NCI-H446 (cell line): ENCODE results near the gene CSTB.

Experiments
- DNase-seq, 2 experiments: peaks; one replicate each; lab custom pipeline; 2025; lab: John Stamatoyannopoulos, UW

CSTB gene

DNA sequence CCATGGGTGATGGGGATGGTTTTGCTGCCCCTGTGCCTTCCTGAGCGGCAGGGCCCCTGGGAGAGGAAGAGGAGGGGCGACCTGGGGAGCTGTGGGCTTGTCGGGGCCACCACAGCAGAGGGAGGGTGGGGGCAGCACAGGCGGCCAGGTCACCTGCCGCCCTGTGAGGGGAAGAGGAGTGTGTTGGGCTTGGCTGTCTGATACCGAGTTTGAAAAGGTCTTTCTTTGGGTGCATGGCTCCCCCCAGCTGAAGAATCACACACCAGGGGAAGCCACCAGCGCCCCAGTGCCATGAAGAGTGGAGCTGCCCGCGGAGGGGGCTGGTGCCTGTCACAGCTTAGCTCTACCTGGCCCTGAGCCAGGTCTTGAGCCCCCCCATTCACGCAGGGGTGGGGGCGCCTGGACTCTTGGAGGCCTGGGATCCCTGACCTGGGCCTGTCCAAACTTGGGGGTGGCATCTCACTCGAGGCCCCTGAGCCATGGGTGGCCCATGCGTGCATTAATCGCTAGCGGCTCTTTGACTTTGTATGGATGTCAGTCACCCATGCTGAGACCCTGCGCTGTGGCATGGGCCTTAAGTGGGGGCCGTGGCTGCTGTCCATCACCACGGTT, 26.4 kb downstream of the CSTB start:
- DNase-seq = no peak

DNA sequence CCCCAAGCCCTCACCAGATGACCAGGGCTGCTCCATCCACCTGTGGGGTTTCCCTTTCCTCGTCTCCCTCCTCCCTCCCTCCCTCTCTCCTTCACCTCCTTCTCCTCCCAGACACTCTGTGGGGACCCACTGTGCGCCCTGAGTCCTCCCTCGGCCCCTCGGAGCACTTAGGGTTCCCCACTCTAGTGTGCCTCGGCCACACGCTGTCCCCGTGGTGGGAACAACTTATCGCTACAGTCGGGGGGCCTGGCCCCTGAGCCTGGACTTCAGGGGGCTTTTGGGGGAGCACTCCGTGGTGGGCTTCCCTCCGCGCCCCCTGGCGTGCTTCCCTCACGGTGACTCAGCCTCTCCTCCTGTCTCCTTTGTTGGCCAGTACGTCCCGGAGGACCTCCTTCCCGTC, 27.5 kb downstream of the CSTB start:
- DNase-seq = no peak

GRCh38 chr21:43745772-43746517, 30.2 kb downstream of the CSTB start:
- no peak for DNase-seq

- DNase-seq = no peak
Measured at GRCh38 chr21:43744725-43745124, 31.4 kb downstream of the CSTB start.

GRCh38 chr21:43743947-43744346, 32.2 kb downstream of the CSTB start:
- no peak for DNase-seq

DNA sequence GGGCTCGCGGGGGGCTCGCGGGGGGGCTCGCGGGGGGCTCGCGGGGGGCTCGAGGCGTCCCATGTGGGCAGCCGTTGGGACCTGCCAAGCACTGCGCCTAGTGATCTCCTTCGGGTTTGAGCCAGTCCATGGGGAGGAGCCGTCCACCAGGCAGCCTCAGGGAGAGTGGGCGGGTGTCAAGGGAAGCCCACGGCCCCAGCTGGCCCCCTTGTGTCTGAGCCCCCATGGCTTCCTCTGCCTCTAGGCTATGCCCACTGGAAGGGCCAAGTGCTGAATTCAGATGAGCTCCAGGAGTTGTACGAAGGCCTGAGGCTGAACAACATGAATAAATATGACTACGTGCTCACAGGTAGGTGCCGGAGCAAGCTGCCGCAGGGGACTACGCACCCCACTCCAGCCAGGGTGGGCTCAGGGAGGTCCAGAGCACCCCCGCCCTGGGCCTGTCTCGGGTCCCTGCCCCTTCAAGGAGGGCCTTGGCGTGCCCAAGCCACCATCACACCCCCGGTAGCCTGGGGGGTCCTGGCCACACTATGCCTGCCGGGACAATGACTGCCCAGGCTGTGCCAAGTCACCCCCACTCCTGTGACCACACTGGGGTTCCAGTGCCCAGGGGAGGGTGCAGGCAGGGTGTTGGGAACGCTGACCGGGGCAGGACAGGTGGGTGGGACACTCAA, 34.5 kb downstream of the CSTB start:
- DNase-seq = no peak

DNA sequence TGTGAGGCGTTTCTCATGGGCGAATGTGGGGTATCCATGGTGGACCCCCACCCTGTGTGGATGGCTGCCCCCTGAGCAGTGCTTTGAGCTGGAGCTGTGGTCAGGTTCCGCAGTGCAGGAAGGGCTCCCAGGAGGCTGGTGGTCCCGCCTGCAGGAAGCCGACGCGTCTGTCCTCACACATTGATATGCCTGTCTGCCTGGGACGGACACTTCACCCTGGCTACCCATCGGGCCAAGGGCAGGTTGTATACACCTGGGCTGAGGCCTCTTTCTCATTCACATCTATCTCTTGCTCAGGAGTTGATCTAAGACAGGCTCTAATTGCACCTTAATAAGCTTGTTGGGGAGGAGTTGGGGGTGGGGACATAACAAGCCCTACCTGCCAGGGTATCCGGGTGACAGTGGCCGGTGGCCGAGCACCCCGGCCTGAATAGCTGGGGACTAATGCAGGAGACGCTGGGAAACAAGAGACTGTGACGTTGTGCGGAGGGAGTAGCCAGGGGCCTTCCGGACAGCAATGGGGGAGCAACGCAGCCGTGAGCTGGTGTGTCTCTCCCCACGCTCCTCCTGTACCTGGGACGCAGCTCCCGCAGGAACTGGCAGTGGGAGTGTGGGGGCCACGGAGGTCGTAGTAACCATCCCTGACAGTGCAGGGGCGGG, 35.5 kb downstream of the CSTB start:
- DNase-seq = no peak

- DNase-seq = no peak
Measured at GRCh38 chr21:43739621-43740435, 36.3 kb downstream of the CSTB start.

- DNase-seq = no peak
Measured at GRCh38 chr21:43737158-43737950, 38.8 kb downstream of the CSTB start.

DNA sequence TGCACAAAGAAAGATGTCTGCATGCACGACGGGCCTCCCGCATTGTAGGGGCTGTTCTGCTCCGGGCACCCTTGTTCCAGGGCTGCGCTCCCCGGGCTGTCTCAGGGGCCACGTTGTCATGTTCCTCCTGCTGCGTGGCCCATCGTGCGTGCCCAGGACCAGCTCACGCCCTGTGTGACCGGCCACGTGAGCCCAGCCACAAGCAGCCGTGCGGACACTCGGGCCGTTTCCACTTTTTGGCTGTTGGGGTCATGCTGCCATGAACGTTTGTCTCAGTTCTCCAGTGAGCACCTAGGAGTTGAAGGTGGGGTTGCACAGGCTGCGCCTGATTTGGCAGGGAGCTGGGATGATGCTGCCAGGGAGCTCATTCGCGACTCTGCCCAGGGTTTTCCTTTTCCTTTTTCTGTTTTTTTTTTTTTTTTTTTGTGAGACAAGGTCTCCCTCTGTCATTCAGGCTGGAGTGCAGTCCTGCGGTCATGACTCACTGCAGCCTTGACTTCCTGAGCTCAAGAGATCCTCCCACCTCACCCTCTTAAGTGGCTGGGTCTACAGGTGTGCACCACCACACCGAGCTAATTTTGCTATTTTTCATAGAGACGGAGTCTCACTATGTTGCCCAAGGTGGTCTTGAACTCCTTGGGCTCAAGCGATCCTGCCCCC, 39.8 kb downstream of the CSTB start:
- no peak for DNase-seq

DNA sequence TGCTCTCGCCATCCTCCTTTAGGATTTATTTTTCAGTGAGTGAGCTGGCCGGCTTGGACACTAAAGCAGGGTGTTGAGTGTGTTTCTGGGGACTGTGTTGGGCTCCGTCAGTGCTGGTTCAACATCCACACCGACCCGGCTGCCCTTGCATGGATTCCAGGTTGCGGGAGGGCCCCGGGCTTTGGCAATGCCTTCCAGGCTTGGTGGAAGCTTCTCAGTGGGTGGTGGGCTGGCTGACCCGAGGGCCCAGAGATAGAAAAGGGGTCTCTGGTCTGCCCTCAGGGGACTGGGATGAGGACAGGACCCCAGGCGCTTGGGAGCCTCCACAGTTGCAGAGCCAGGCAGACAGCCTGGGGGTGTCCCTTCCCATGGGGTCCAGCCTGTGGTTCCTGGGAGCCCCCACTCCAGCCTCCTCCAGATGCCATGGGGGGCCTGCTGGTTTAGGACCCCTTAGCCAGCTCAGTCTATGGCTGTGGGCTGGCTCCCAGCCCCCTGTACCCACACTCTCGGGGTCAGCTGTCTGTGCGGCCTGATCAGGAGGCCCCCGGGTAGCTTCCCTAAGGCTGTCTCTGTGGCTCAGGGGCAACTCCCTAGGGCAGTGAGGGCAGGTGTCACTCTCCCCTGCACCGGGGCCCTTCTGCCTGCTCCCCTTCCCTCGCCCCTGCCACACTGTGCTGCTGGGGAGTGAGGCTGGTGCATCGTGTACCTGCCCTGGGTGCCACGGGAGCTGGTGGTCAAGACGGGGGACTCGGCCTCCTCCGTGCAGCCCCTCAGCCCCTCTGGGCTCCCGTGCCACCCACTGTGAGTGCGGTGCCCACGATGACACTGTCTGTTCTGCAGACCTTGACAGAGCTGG, 40.6 kb downstream of the CSTB start:
- DNase-seq = no peak

DNA sequence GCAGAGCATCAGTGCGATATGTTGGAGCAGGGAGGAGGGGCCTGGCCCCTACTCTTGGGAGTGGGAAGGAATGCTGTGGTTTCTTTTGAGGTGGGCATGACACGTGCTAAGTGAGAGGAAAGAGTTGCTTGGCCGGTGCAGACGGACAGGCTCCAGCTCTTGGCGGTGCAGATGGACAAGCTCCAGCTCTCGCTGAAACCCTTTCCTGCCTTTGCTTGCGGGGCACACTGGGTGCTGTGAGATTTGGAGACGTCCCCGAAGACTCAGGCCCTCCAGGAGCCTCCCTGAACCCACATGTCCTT, 41.2 kb downstream of the CSTB start:
- no peak for DNase-seq

GRCh38 chr21:43734131-43734927, 41.8 kb downstream of the CSTB start:
- DNase-seq = no peak

DNA sequence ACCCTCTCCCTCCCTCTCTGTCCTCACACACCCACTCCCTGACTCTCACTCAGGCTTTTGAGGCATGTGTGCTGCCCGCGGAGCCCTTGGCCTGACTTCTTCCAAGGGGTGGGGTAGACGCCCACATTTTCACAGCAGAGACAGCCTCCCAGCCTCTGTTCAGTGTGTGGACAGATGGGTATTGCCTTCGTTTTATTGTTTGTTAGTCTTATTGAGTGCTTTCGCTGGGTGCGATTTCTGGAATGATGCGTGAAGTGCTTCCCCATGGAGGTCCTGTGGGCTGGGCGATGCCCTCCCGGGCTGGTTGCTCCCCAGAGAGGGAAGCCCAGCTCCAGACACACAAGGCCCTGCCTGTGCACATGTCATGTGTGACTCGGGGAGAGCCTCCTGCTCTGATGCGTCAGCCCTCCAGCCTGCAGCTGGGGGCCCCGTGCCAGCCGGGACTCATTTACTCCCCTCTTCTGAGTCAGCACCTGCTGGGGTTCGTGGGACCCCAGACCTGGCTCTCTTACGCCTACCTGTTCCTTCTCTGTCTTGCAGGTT, 42.5 kb downstream of the CSTB start:
- peak in 1 of 2 experiments; percentile 45 for DNase-seq

DNA sequence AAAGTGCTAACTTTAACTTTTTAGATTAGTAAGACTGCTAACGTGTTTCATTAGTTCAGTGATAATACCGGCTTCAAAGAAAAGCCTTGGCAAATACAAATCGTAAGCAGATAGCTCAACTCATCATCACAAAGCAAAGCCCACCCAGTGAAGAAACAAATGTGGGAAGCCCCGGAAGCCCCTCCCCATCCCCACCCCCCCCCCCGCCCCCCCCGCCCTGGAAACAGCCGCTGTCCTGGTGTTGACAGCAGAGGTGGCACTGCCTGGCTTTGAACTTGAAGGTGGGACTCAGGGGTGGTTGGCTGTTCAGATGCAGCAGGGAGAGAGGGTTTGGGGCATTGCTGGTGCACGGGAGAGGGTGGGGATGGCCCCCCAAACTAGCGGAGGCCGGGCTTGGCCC, 43.0 kb downstream of the CSTB start:
- no peak for DNase-seq

DNA sequence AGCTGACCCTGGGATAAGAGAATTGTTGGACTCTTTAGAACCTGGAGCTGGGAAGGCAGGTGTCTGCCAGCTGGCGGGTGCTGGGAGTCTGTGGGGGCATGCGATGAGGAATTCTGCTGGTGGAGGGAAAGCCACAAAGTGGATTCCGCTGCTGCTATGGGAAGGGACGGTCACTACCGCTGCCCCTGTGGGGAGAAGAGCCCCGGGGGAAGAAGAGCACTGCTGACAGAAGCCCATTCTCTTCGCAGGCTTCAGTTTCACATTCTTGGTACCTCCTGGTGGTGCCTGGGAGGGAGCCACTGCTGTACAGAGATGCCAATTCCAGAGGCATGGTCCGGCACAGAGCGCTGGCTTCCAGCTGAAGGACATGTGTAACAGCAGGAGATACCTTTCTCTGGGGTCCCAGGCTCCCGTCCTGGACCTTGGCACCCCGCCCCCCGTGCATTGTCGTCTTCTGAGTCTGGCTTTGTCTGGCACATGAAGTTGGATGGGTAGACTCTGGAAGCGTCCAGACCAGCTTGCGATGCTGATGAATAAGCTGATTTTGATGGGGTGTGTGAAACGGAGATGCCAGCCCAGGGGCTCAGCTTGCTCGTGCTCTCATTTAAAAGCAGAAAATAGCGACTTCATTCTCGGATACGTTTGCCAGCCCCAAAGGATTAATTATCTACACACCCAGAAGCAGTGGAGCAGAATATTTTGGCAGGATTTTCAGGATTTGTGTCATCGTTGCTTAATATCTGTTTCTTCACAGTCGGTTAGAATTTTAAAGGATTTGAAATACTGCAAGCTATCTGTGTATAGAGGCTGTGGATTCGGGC, 44.0 kb downstream of the CSTB start:
- DNase-seq = peak; percentile 89 to 91

DNA sequence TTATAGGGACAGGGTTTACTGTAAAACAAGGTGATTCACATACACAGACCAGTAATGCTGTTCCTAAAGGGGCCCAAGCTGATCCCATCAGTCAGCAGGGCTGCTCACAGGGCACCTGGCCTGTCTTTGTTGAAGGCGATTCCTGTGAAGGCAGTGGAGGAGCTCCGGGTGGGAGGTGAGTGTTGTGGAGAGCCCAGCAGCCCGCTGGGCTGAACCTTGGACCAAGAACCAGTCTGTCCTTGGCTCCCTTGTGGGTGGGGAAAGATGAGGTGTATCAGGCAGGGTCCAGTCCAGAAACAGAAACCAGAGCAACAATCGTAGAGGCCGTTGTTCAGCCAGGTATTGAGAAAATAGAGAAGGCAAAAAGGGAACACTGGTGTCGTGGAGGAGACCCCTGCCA, 44.6 kb downstream of the CSTB start:
- DNase-seq = no peak
